Fibroblast of gingiva (primary cell): Measurements from ENCODE around the gene CLEC7A.

Experiments used
- DNase-seq: peaks from one replicate; pipeline ENCODE4 v3.0.0-alpha.2; 2011; ENCODE audit warnings: low read depth

Gene CLEC7A

DNA sequence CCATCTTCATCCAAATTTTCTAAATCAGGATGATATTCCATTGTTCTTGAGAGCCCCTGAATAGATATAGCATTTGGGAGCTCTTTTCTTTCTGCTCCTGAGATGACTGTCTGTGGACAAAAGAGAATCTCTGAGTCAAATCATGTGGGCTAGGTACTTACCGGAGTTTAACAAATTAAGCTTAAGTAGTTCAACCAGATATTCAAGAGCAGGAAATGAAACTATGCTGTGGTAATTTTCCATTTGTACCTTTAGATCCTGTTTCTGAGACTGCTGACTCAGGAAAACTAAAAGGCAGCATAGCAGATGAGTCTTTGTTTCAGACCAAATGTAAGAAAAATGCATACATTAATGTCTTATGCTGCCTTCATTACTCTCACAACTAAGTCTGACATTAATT lies at the start of gene CLEC7A:
Gene CLEC7A (minus strand): TSS at position 158 of the 400 bp plus-strand sequence. CDS start 117 bp downstream, at position 41.
- no peak for DNase-seq

DNA sequence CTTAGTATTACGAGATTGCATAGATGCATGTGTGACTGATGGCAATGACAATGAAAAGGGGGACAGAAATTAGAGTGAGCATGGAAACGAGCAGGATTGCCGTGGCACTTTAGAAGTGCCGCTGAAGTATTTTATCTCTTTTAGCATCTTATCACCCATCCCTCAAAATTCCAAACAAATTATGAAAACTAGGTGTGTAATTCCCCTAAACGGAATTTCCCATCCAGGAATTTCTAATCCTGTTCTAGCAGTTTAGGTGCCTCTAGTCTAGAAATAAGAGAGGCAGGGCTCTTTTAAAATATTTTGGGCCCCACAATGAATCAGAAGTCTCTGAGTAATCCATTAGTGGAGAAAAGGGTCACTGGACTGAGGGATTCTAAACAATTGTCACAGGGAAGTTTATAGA lies 49.8 kb upstream of the CLEC7A start:
- DNase-seq = no peak

DNA sequence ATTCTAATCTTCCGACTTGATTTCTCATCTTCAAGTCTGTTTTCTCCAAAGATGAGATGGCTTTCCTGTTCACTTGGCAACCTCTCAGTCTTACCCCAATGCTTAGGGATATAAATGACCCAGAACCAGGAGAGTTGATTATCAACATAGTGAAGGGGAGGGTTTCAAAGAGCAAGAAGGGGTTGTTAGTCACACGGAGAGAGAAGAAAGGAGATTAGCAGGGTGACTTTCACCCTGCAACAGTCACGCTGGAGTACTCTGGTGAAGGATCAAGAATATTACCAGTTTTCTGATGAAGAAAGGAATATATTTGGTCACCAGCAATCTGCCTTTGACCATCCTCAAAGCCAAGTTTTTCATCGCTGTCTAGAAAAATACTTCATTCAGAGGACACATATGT lies 48.8 kb upstream of the CLEC7A start, which contains the start of gene TMEM52B:
Gene TMEM52B (plus strand): TSS at position 212 of the 400 bp plus-strand sequence. CDS start 543 bp downstream, outside the sequence.
- no peak for DNase-seq

DNA sequence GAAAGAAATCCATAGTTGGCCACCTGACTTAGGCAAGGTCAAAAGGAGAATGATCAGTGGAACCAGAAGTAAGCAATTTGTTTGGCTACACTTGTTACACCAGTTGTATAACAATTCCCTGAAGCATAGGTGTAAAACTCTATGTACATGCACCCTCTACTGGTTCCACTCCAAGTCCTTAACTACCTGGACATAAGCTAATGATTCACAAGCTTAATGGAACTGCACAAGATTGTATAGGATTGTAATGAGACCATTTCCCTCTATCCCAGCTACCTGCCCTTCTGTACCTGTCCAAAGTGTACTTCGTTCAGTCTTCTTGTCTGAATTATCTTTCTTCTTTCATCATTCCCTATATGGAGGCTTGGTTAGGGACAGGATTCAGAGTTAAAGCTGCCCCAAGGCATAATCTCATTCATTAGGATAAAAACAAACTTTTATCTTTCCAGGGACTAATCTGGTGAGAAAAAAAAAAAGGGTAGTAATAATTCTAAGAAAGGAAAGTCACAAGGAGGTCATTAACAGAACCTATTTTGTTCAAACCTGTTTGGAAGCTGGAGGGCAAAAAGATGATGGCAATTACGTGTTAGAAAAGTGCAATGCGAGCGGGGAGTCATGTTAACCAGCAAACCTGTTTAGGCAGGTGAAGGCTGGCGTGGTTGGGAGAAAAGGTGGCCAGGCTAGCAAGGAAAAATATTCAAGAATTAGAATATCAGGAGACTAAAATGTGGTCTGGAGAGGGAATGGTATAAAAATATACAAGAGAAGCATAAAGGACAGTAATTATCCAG lies 46.0 kb upstream of the CLEC7A start:
- DNase-seq = no peak

DNA sequence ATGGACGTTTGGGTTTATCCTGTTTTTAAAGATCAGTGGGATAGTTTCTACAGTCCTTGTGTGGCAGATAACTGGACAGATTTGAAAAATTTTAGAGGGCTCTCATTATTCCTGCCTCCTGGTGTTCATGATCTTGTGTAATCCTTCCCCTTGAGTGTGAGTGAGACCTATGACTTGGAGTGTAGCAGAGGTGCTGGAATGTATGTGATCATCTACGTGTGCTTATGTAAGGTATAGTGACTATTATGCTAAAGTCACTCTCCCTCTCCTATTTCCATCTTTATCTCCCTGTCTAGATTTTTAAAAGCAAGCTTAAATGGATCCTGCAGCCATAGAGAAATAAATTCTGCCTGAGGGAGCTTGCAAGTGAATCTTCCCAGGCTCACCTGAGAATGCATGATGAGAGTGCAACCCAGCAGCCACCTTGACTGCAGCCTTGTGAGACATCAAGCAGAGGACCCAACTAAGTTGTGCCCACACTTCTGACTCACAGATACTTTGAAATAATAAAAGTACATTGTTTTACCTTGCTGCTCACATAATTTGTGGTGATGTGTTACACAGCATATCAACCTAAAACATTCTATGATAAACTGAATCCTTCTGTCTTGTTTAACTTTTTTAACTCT lies 45.1 kb upstream of the CLEC7A start:
- DNase-seq = no peak

DNA sequence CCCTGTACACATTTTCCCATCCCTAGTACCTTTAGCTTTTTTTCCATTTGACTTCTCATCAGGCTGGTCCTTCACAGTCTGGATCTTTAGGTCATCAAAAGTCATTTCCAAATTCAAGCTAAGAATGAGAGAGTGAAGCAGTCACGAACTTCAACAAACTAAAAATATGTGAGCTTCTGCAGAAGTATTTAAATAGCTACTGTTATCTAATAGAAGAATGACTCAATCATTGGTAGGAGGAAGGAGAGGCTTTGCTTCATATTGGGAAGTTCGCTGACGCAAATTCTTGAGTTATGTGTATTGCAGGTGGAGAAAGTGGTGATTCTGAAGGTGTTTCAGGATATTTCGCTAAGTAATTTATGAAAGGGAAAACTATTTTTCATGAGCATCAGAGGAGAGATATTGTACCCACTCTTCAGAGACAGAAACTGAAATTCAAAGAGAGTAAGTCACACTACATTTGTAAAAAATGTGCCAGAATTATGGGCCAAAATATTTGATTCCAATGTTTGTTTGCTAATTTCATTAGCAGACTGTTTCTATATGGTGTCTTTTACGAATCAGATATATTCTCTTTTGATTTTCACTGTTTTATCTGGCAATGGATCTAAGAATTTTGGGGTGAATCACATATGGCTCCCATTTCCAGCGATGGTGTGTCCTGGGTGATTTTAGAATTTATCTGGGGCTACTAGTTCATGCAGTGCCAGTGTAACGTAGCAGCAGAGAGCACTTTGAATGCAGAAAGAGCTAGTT lies 42.2 kb upstream of the CLEC7A start, which contains the start of gene OLR1:
Gene OLR1 (minus strand): TSS at position 160 of the 756 bp plus-strand sequence. CDS start 55 bp downstream, at position 105.
- no peak for DNase-seq

DNA sequence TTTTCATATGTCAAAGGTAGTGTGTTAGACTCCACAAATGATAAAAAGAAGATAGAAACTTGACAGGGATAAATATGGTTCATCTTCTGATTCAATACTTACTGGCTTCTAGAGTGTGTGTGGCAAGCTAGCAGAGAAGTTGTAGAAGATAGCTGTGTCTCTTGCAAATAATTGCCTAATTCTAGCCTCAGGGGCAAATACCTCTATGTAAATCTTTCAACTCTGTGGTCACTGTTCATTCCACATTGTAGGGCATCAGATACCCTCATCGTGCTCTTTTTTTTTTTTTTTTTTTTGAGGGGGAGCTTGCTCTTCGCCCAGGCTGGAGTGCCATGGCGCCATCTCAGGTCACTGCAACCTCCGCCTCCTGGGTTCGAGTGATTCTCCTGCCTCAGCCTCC lies 40.2 kb upstream of the CLEC7A start:
- DNase-seq = peak; percentile 61

DNA sequence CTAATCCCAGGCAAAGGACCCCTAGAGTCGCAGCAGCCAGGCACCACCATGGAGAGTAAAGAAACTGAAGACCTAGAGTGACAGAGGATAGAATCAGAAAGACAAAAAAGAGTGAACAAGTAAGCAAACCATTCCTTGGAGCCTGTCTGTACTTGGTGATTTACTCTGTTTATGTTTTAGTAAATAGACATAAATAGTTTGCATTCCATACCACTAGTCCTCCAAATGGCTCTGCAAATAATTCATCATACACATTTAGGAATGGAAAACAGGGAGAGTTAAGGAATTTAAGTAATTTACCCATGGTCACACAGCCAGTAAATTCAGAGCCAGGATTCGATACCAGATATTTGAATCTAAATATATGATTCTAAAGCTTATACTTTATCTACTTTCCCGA lies 39.1 kb upstream of the CLEC7A start:
- DNase-seq = peak; percentile 62

DNA sequence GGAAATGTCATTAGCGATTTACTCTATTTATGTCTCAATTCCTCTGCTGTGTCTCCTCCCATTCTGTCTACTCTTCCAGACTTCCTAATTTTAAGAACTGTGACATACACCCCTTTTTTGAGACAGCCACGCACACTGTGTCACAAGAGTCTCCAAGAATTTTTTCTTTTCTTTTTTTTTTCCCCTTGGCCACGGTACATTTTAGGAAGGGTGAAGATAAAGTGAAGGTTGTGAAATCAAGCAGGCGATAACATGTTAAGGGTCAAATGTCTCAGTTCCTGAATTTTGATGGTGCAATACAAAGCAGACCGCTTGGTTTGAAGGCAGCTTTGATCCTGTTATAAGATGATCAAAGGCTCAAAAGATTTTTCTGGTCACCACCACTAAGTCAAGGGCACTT lies 37.6 kb upstream of the CLEC7A start:
- peak; percentile 46 for DNase-seq

DNA sequence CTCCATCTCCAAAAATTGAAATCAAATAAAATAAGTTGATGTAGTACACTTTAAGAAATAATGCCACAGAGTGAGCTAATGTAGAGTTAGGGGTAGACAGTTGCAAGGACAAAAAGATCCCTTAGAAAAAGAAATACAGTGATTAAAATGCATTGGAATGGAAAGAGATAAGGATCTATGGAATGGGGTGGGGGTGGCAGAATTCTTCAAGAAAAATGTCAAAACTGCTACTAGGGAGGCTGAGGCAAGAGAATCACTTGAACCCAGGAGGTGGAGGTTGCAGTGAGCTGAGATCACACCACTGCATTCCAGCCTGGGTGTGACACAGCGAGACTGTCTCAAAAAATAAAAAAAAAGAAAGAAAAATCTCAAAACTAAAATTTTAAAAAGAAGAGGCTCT lies 35.4 kb upstream of the CLEC7A start:
- DNase-seq = no peak

DNA sequence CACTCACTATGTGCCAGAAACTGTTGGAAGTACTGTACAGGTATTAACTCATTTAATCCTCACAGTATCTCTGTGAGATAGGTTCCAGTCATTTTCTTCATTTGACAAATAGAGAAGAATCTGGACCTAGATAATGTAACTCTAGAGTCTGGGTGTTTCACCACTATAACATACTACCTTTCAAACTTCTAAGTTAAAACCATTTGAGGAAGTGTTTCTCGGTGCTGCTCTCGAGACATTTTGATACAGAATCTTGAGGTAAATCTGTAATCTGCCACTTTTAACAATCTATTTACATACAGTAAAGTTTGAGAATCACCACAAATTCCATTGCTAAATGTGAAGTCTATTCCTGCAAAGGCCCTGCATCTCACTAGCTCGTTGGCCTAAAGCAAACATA lies 33.1 kb upstream of the CLEC7A start:
- DNase-seq = no peak

DNA sequence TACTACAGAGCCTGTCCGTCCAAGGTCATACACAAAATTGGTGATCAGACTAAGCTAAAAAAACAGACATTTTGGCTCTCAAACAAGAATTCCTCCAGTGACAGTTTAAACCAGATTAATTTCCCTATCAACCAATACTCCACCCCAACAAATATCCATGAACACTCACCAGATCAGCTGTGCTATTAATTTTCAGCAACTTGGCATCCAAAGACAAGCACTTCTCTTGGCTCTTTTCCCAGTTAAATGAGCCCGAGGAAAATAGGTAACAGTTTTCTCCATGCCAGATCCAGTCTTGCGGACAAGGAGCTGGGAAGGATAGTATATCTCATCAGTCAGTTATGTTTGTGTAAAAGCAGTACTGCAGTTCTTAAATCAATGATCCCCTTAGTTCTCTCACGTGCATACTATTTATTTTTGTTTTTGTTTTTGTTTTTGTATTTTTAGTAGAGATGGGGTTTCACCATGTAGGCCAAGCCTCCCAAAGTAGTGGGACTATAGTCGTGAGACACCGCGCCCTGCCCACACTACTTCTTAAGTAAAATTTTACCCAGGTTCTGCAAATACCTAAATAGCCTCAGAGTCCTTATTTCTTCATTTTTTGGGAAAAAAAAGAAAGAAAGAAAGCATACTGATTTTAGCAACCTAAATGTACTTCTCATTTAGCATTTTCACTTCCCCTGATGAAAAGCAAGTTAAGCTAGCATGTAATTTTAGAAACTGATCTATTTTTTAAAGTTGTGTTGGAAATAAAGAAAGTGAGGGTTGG lies 30.8 kb upstream of the CLEC7A start:
- no peak for DNase-seq

DNA sequence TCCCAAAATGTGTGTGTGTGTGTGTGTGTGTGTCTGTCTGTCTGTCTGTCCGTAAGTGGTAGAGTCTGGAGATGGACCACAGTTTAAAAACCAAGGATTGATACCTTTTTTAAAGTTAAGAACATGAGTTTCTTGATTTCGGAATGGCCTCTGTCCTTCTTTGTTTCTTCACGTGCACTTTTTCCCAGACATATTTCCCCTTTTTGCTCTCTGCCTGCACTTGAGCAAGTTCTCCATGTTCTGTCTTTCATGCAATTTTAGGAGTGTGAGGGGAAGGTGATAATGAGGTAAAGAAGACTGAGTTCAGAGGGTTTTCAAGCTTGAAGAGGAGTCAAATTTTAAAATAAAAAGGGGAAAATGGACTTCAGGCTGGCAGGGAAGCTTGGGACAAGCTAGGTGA lies 29.3 kb upstream of the CLEC7A start:
- no peak for DNase-seq

DNA sequence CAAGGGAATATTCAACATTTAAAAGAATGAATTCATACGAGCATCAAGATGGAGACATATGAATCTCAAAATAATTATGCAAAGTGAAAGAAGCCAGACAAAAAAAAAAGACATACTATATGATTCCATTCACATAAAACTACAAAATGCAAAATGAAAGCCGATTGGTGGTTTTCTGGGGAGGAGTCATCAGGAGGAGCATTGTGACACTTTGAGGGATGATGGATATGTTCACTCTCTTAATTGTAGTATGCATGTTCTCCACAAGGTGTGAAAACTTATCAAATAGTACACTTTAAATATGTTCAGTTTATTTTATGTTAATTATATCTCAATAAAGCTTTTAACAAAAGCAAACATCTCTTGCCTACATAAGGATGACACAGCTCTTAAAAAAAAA lies 28.4 kb upstream of the CLEC7A start:
- no peak for DNase-seq

DNA sequence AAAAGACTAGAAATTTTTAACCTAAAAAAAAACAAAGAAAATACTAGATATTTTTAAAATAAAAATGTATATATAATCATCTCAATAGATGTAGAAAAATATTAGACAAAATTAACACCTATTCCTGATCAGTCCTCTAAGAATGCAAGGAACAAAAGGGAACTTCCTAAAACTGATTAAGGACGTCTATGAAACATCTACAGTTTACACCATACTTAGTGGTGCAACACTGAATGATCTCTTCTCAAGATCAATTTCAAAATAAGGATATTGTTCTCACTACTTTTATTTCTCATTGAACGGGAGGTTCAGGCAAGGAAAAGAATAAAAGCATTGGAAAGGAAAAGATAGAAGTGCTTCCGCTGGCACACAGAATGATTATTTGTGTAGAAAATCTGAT lies 26.0 kb upstream of the CLEC7A start:
- DNase-seq = no peak

DNA sequence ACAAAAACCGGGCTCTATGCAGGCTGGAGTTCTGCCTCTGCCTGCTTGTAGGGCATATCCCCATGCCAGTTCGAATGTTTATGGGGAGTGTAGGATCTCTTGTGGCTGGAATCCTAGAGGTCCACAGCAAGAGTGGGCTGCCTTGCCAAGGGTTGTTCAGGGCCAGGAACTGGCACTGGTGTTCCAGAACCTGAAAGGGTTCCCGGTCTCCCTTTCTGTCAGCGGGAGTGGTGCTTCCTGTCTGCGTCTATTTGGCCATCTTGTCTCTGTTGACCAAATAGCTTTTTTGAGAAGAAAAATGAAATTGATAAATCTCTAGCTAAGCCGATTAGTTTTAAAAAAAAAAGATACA lies 24.1 kb upstream of the CLEC7A start:
- DNase-seq = no peak

DNA sequence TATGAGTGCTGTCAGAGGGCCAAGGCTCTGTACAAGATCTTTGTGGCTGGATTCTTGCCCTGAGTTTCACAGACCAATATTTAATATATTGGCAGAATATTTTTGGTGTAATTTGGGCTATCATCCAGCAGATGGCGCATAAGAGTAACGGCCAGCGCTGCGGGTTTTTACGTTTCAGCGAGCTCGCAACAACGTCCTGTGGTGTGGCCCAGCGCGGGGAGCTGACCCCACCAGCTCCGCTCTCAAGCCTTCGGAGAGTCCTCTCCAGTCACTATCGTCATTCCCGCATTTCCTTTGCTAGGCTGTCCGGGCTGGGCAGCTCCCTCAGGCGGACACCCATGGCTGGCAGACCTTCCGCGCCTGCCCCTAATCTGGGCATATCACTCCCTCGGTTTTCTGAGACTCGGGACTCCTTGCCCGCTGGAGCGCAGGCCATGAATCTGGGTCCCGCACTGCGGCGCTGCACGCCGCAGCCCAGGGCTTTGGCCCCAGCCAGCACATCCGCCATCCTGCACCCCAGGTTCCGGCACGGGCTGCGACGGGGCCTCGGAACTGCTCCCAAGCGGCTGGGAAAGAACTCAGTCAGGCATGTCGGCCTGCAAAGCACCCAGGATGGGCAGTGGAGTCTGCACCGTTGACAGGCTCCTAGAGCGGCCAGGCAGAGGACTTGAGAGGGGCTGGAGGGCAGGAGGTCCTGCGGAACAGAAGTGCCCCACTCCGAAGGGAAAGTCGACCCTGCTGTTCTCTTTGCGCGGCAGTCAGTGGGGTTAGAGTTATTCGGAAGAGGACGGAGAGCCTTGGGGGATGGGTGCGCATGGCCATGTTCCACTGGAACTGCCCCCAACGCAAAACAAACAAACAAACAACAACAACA lies 23.5 kb upstream of the CLEC7A start:
- peak; percentile 61 for DNase-seq

DNA sequence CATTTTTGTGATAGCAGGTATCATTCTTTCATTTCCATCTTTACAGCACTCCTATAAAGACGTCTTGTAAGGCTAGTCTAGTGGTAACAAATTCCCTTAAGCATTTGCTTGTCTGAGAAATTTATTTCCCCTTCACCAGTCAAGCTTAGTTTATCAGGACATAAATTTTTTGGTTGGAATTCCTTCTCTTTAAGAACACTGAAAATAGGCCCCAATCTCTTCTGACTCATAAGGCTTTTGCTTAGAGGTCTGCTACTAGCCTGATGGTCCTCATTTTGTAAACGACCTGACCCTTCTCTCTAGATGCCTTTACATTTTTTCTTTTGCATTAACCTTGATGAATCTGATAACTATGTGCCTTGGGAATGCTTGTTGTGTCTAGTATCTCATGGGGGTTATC lies 21.6 kb upstream of the CLEC7A start:
- no peak for DNase-seq

DNA sequence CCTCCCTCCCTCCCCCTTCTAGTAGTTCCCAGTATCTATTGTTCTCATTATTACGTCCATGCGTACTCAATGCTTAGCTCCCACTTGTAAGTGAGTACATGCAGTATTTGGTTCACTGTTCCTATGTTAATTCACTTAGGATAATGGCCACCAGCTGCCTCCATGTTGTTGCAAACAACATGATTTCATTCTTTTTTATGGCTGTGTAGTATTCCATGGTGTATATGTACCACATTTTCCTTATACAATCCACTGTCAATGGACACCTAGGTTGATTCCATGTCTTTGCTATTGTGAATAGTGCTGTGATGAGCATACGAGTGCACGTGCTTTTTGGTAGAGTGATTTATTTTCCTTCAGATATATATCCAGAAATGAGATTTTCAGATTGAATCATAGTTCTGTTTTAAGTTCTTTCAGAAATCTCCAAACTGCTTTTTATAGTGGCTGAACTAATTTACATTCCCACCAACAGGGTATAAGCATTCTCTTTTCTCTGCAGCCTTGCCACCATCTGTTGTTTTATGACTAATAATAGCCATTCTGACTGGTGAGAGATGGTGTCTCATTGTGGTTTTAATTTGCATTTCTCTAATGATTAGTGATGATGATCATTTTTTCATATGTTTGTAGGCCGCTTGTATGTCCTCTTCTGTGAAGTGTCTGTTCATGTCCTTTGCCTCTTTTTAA lies 17.9 kb upstream of the CLEC7A start:
- no peak for DNase-seq

DNA sequence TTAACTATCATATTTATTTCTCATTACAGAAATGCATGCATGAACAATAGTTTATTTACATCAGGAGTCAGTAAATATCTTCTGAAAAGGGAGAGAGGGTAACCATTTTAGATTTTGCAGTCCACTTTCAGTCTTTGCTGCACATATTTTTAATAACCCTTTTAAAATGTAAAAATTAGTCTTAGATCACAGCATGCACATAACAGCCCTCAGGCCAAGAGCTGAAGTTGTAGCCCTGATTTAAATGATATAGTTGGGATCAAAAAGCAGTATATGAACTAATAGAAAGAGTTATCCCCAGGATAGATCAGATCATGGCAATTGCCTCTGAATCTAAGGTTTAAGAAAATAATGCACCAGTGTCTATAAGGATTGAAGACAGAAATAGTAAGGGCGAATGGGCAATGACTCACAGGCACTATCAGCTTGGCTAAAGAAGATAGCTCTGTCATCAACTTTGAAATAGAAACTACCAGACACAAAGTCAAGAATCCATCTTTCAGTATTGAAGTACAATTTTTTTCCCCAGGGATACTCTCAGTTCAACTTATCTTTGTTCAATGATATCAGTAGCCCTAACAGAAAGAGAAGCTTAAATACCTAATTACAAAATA lies 13.1 kb upstream of the CLEC7A start:
- no peak for DNase-seq
